HG02642 (cell line): Measurements from ENCODE around the gene ZNF345.

Experiments
- ATAC-seq: cut with Tn5 transposase; IDR thresholded peaks from one replicate; pipeline ENCODE4 v1.9.1; 2021; ENCODE audit warnings: mild to moderate bottlenecking; ENCODE audit not compliant: unreplicated experiment, poor library complexity

Gene ZNF345

DNA sequence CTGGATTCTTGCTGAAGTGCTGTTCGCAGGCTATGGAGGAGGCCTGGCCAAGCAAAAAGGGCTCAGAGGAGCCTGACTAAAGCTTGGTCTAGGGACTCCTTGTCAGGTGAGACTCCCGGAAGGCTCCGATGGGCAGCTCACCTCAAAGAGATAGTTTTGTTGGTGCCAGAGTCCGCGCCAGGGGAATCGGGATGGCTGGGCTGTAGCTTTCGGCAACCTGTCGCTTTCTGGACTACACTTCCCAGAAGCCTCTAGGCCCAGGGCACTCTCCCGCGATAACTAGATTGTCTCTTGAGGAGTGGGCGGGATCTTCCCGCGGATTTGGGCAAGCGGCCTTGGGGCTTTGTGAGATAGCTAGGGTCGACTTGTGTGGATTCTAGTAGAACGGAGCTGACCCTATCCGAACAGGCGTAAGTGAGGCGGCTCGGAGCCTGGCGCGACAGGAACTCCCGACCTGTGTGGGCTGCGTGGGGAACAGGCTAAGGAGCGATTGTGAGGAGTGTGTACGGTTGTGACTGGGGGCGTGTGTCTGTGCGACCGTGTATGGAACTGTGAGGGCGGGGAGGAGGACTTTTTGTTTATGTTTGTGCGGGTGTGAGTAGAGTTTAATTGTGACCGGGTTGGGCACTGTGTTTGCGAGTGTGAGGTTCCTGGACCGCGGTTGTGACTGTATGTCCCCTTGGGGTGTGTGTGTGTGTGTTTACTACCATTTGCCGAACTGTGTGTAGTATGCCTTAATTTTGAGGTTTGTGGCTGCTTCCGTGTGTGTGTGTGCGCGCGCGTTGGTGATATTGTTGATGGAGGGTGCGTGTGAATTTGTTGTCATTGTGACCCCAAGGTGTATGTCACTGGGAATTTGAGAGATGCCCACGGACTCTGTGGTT, at the start of gene ZNF345:
Gene ZNF345 (plus strand): TSS at position 318 of the 884 bp plus-strand sequence. CDS start 25,955 bp downstream, outside the sequence.
- ATAC-seq = peak; percentile 83

- no peak for ATAC-seq
These were observed 45.3 kb upstream of the ZNF345 start for GRCh38 chr19:36805364-36805763.

DNA sequence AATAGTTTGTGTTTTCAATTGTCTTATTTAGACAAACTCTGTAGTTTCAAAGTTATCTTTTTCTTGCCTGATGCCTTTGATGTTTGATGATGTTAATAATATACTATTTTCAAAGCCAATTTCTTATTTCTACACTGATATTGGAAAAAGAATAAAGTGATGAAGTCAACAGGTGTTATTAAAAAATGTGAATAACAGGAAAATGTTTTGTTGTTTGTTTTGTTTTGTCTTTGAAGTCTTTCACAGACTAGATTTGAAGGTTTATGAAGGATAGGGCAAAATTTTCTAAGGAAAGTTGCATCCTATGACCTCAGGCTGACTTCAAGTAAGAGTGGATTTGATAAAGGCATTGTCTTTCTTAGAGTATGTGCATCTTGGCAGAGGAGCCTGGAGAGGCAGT, 43.6 kb upstream of the ZNF345 start:
- ATAC-seq = no peak

DNA sequence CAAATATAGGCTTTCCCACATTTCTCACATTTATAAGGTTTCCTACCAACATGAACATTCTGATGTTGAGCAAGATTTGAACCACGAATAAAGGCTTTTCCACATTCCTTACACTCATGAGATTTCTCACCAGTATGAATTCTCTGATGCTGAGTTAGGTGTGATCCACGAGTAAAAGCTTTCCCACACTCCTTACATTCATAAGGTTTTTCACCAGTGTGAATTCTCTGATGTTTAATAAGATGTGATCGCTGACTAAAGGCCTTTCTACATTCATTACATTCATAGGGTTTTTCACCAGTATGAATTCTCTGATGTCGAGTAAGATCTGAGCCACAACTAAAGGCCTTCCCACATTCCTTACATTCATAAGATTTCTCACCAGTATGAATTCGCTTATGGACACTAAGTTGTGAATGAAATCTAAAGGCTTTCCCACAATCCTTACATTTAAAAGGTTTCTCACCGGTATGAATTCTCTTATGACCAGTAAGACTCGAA, 31.5 kb upstream of the ZNF345 start:
- ATAC-seq = no peak

GRCh38 chr19:36821758-36822157, 28.9 kb upstream of the ZNF345 start:
- ATAC-seq = no peak

DNA sequence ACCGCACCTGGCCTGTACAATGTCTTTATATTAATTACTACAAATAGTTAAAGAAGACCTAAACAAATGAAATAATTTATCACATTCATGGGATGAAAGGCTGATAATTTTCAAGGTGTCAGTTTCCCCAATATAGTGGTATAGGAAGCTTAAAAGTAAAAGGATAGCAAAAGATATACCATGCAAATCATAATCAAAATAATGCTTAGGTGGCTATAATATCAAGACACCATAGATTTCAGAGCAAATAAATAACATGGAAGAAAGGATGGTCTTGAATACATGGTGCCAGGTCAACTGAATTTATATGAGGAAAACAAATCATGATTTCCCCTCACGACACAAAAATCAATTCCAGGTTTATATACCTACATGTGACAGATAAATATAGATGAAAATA, 17.2 kb upstream of the ZNF345 start:
- ATAC-seq = no peak

- ATAC-seq = no peak
These were observed 13.3 kb upstream of the ZNF345 start for GRCh38 chr19:36837176-36837905.

- peak; percentile 92 for ATAC-seq
These were observed 12.5 kb upstream of the ZNF345 start, which contains the start of gene ZNF790 for GRCh38 chr19:36837906-36838783. Gene ZNF790 (minus strand): TSS chr19:36838387. CDS start chr19:36825619, 12,768 bp downstream.

DNA sequence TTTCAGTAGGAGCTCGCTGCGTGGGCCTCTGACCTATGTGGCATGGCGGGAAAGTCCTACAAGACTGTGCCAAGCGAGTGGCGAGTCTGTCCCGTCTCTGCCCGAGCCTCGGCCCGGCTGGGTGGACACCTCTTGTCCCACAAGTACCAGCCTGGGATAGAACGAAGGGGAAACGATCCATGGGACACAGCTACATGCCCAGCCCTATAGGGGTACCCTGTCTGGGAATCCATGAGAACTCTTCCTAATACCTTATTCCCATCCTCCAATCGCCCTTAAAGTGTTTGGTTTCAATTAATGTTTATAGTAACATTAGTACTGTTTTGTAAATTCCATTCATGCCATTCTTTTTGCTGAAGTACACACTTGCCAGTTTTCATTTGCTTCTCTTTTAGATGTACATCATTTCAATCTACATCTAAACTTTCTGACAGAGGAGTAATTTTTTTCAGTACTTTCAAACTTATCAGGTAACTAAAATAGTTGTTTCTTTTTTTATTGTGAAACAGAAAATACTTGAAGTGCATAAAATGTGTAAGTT, 11.8 kb upstream of the ZNF345 start:
- ATAC-seq = no peak

DNA sequence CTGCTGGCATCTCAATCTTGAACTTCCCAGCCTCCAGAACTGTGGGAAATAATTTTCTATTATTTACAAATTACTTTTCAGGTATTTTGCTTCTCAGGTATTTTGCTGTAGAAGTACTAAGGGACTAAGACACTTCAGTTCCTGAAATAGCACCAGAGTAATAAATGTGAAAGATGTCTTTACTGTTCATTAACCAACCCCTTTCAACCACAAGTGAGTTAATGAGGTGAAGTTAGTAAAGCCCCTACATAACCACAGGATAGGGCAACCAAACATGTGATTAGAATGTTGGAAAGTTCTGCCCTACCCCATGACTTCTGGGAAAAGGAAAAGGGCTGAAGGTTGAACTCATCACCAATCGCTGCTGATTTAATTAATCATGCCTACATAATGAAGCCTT, 2.7 kb upstream of the ZNF345 start:
- ATAC-seq = no peak

GRCh38 chr19:36849701-36850558, 746 bp upstream of the ZNF345 start:
- ATAC-seq = peak; percentile 88

- ATAC-seq = no peak
These were observed 1.2 kb downstream of the ZNF345 start for GRCh38 chr19:36851898-36852297.

- no peak for ATAC-seq
These were observed 26.6 kb downstream of the ZNF345 start for GRCh38 chr19:36876993-36877938.

DNA sequence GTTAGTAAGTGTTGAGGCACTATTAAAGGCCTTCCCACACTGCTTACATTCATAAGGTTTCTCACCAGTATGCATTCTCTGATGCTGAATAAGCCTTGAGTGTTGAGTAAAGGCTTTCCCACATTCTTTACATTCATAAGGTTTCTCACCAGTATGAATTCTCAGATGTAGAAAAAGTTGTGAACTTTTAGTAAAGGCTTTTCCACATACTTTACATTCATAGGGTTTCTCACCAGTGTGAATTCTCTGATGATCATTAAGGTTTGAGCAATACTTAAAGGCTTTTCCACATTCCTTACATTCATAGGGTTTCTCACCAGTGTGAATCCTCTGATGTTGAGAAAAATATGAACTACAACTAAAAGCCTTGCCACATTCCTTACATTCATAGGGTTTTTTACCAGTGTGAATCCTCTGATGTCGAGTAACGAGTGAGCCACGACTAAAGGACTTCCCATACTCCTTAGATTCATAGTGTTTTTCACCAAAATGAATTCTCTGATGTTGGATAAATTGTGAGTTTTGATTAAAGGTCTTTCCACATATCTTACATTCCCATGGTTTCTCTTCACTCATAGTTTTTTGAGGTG, 41.2 kb downstream of the ZNF345 start:
- ATAC-seq = no peak

- ATAC-seq = no peak
These were observed 44.2 kb downstream of the ZNF345 start for GRCh38 chr19:36894849-36895383.

- no peak for ATAC-seq
These were observed 47.7 kb downstream of the ZNF345 start for GRCh38 chr19:36898422-36898821.
